Measurements from ENCODE around the gene AGBL4. TPM values are rescaled to one million over a fixed set of nuclear protein-coding genes. Genes with fewer than 3 reads are reported as not detected.

Gene AGBL4
- total and polyA plus RNA-seq, 2 of the 4 experiments (the other 2 are of a cell fraction), result not detected

- Histone ChIP-seq H3K9me1 (ENCODE audit: insufficient read depth, low read length) (no peaks in the 10 kb centered on the region), H4K91ac (ENCODE audit: insufficient read depth, low read depth, low read length) (no peak overlapping the region), H2AK5ac (ENCODE audit: low read depth, low read length) (no peak overlapping the region), H2BK5ac (ENCODE audit: low read depth, low read length, poor library complexity, severe bottlenecking) (no peak overlapping the region), H2BK20ac (ENCODE audit: low read depth, low read length) (no peak overlapping the region), H3K56ac (ENCODE audit: extremely low read depth, insufficient read depth, low read length) (no peak overlapping the region), H2AK9ac (replicated peaks; ENCODE audit: low read depth, low read length, poor library complexity) (no peak overlapping the region), H3K9ac (ENCODE audit: low read depth, low read length) (no peak overlapping the region), H3K4ac (ENCODE audit: low read depth, low read length) (no peak overlapping the region), H4K5ac (ENCODE audit: low read depth, low read length) (no peak overlapping the region), H2BK120ac (ENCODE audit: low read depth, low read length) (no peak overlapping the region), H3K9me3 (ENCODE audit: control insufficient read depth, insufficient read depth, low read length) (peaks cover 2% of the 10 kb centered on the region), H3K27me3 (ENCODE audit: control insufficient read depth, insufficient read depth, low read length) (no peaks in the 10 kb centered on the region), H3K23ac (ENCODE audit: low read depth, low read length) (no peak overlapping the region), H3K4me3 (ENCODE audit: insufficient read depth, low read depth, low read length) (no peak overlapping the region), H3K14ac (replicated peaks; ENCODE audit: low read depth, low read length) (no peak overlapping the region), H3K36me3 (ENCODE audit: control insufficient read depth, insufficient read depth, low read length) (no peaks in the 10 kb centered on the region), H3K4me1 (ENCODE audit: control insufficient read depth, insufficient read depth, low read length) (no peaks in the 10 kb centered on the region), H4K8ac (ENCODE audit: low read depth in 2 of 2, low read length in 2 of 2) (no peak overlapping the region), H4K20me1 (ENCODE audit: insufficient read depth, low read length) (no peaks in the 10 kb centered on the region), H3K4me2 (ENCODE audit: low read depth, low read length) (no peak overlapping the region), H2AFZ (replicated peaks; ENCODE audit: low read length, poor library complexity) (no peak overlapping the region), H3K18ac (ENCODE audit: low read depth, low read length) (no peak overlapping the region), H2BK15ac (ENCODE audit: low read depth, low read length) (no peak overlapping the region), H3K79me1 (ENCODE audit: low read depth in 1 of 2, low read length in 2 of 2) (no peaks in the 10 kb centered on the region), H3K27ac (ENCODE audit: insufficient read depth, low read length) (no peak overlapping the region)
- dilution Hi-C loops (cut with HindIII; ENCODE audit: low sequenced_read_pairs, unreplicated experiment) (no loop called here), intact Hi-C loops (cut with micrococcal nuclease) (no loop called here), in situ Hi-C loops (cut with MboI; ENCODE audit: low sequenced_read_pairs) (no loop called here)
- WGBS, 2 experiments (ENCODE audit: extremely low coverage in 2 of 2, insufficient read length in 1 of 2), result no CpG with 5 or more reads among the region's 1 CpG
- CTCF ChIA-PET, result no interaction called here
- BruUV-seq (replicated peaks), result no TSS peak
- TF ChIP-seq MXI1 (IDR thresholded peaks at IDR 0.05; ENCODE audit: borderline replicate concordance, low read depth, low read length) (no peak), RFX5 (IDR thresholded peaks at IDR 0.05; ENCODE audit: low read depth, low read length) (no peak), NFE2L2 (IDR thresholded peaks at IDR 0.05; ENCODE audit: low read depth, low read length) (no peak), POLR2A (IDR thresholded peaks at IDR 0.05; ENCODE audit: low read depth, low read length) (no peak), RAD21 (IDR thresholded peaks at IDR 0.05; ENCODE audit: low read length) (no peak), CEBPB (IDR thresholded peaks at IDR 0.05; ENCODE audit: low read depth, low read length) (no peak)
- POLR2A ChIA-PET (ENCODE audit: unreplicated experiment), result no interaction called here
- no peak for DNase-seq
- ATAC-seq (ENCODE audit: low read depth), result no peak
Measured at GRCh38 chr1:49723662-49724061, 300.1 kb downstream of the AGBL4 start.
